ENCODE measurements around the gene PAPPA. TPM values are rescaled to one million over a fixed set of nuclear protein-coding genes. Genes with fewer than 3 reads are reported as not detected.

The PAPPA gene
- total RNA-seq, 4 donors from 2014 or later: 0.29 to 17.1 (median 2.4) TPM

GRCh38 chr9:116303886-116304538 is 150.4 kb downstream of the PAPPA start:
- intact Hi-C loops (cut with DNase I; ENCODE audit: low total_unique reads): no loop called here
- Histone ChIP-seq H3K9me3 (no peaks in the 10 kb centered on the region), H3K4me3 (no peak overlapping the region), H3K36me3 (no peaks in the 10 kb centered on the region), H3K4me1 (no peaks in the 10 kb centered on the region), H3K27me3 (no peaks in the 10 kb centered on the region), H3K27ac (no peak overlapping the region)
- TF ChIP-seq CTCF (IDR thresholded peaks at IDR 0.05) (no peak), POLR2A (IDR thresholded peaks at IDR 0.05) (no peak)
- no peak for DNase-seq

- TF ChIP-seq POLR2A (IDR thresholded peaks at IDR 0.05): no peak
- TF ChIP-seq CTCF (IDR thresholded peaks at IDR 0.05): no peak
- H3K27me3 ChIP-seq: no peaks in the 10 kb centered on the region
- H3K9me3 ChIP-seq: no peaks in the 10 kb centered on the region
- H3K4me3 ChIP-seq: no peak overlapping the region
- intact Hi-C loops (cut with DNase I; ENCODE audit: low total_unique reads): no loop called here
- no peak overlapping the region for H3K27ac ChIP-seq
- no peaks in the 10 kb centered on the region for H3K4me1 ChIP-seq
- H3K36me3 ChIP-seq: no peaks in the 10 kb centered on the region
- DNase-seq: no peak
These were observed 151.2 kb downstream of the PAPPA start for GRCh38 chr9:116304761-116305160.

GRCh38 chr9:116308076-116308475 is 154.5 kb downstream of the PAPPA start:
- Histone ChIP-seq H3K4me3 (no peak overlapping the region), H3K4me1 (no peaks in the 10 kb centered on the region), H3K27ac (no peak overlapping the region), H3K9me3 (no peaks in the 10 kb centered on the region), H3K36me3 (no peaks in the 10 kb centered on the region), H3K27me3 (no peaks in the 10 kb centered on the region)
- intact Hi-C loops (cut with DNase I; ENCODE audit: low total_unique reads): no loop called here
- TF ChIP-seq POLR2A (IDR thresholded peaks at IDR 0.05) (no peak), CTCF (IDR thresholded peaks at IDR 0.05) (no peak)
- no peak for DNase-seq

GRCh38 chr9:116309900-116310611 is 156.5 kb downstream of the PAPPA start:
- intact Hi-C loops (cut with DNase I; ENCODE audit: low total_unique reads): no loop called here
- Histone ChIP-seq H3K9me3 (no peaks in the 10 kb centered on the region), H3K27ac (no peak overlapping the region), H3K36me3 (no peaks in the 10 kb centered on the region), H3K4me3 (no peak overlapping the region), H3K27me3 (no peaks in the 10 kb centered on the region), H3K4me1 (no peaks in the 10 kb centered on the region)
- TF ChIP-seq POLR2A (IDR thresholded peaks at IDR 0.05) (no peak), CTCF (IDR thresholded peaks at IDR 0.05) (no peak)
- no peak for DNase-seq

GRCh38 chr9:116312221-116312620 is 158.6 kb downstream of the PAPPA start:
- no peaks in the 10 kb centered on the region for H3K4me1 ChIP-seq
- H3K9me3 ChIP-seq: no peaks in the 10 kb centered on the region
- intact Hi-C loops (cut with DNase I; ENCODE audit: low total_unique reads): no loop called here
- H3K27me3 ChIP-seq: no peaks in the 10 kb centered on the region
- TF ChIP-seq POLR2A (IDR thresholded peaks at IDR 0.05): no peak
- no peak for TF ChIP-seq CTCF (IDR thresholded peaks at IDR 0.05)
- no peak overlapping the region for H3K4me3 ChIP-seq
- no peak overlapping the region for H3K27ac ChIP-seq
- DNase-seq: no peak
- H3K36me3 ChIP-seq: no peaks in the 10 kb centered on the region

Measured in uterus (tissue), 4 donors.